Heart left ventricle (tissue), 13 donors: ENCODE data around the gene CDC42SE2.

Experiments
- CTCF ChIP-seq, 12 donors: fragments of 200-600 bp; sonication (generic) in 4 of 12; IDR thresholded peaks; one replicate each; pipeline versions ENCODE4 v1.5.0 to v1.8.0; 2018 to 2022; ENCODE audit warnings: antibody characterized with exemption in 12 of 12, mild to moderate bottlenecking in 5 of 12
- POLR2A ChIP-seq, 2 donors: fragments of 450-650 bp; IDR thresholded peaks; one replicate each; pipeline ENCODE4 v1.6.1; 2017; ENCODE audit warnings: antibody characterized with exemption in 2 of 2, mild to moderate bottlenecking in 2 of 2, moderate library complexity in 2 of 2
- donor health status: ischemic (EF 13 %, LVEDD 7.1; RV severe dilation, severe dysfunction).
- donor health status: DM: no; HTN: yes; CAD: no.
- donor health status: DM: no; HTN: no; CAD: no.
- donor health status: ischemic (EF 25% LVEDD 6.9; RV normal size, moderate dysfunction).
- donor health status: ischemic (EF 25% LVEDD 5.7; RV mildly dilated, moderate dysfunction).
- donor health status: ischemic (EF 35%, LVEDD 5.7; RV mildly dilated, moderate dysfunction).
- donor health status: nonischemic (EF 11% LVEDD 7.7; RV severe dilation, severe dysfunction).
- donor health status: DM: yes; HTN: yes; CAD: no.
- donor health status: PGD.
- donor health status: ischemic (EF 29% LVEDD 5.4; RV normal size, mild dysfunction).
- donor health status: nonischemic (EF 23%, LVEDD 6.1; RV moderate dilation, normal function).

- TF ChIP-seq CTCF (IDR thresholded peaks at IDR 0.05) (no peak), POLR2A (IDR thresholded peaks at IDR 0.05) (no peak)
Measured at GRCh38 chr5:131378721-131379541, 115.1 kb downstream of the CDC42SE2 start.
